C4-2B (cell line): ENCODE measurements around the gene TMPRSS6.

ENCODE experiments used
- ZFX ChIP-seq: fragments of 450-650 bp; IDR thresholded peaks from 2 replicates; pipeline ENCODE4 v1.6.1; 2017
- TF ChIP-seq, protein P1 (sequence below): fragments of 450-650 bp; conservative IDR thresholded peaks from 2 replicates; pipeline ENCODE4 v1.5.1; 2017; ENCODE audit warnings: mild to moderate bottlenecking

DNA sequence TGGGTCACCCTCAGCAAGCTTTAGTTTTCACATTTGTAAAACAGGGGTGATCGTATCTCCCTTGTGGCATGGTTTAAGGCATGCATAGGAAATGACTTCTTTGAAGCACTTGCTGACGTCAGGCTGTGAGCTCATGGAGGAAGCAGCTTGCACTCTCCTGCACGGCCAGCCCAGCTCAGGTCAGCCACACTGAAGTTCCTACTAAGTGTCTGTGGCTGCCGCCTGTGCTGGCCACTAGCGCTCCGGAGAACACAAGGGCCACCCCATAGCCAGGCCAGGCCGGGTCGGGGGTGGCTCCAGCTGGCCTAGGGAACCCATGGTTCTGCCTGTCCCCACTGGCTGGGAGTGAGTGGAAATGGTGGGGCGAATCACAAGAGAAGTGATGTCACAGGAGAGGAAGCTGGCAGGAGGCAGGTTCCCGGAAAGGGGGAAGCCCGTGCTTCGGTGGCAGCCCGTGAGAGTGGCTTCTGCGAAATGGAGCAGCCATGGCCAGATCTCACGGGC is 29.8 kb downstream of the TMPRSS6 start:
- TF ChIP-seq ZFX: no peak
- TF ChIP-seq, protein P1, sequence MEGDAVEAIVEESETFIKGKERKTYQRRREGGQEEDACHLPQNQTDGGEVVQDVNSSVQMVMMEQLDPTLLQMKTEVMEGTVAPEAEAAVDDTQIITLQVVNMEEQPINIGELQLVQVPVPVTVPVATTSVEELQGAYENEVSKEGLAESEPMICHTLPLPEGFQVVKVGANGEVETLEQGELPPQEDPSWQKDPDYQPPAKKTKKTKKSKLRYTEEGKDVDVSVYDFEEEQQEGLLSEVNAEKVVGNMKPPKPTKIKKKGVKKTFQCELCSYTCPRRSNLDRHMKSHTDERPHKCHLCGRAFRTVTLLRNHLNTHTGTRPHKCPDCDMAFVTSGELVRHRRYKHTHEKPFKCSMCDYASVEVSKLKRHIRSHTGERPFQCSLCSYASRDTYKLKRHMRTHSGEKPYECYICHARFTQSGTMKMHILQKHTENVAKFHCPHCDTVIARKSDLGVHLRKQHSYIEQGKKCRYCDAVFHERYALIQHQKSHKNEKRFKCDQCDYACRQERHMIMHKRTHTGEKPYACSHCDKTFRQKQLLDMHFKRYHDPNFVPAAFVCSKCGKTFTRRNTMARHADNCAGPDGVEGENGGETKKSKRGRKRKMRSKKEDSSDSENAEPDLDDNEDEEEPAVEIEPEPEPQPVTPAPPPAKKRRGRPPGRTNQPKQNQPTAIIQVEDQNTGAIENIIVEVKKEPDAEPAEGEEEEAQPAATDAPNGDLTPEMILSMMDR: no peak
